Measurements from ENCODE around the gene SH3PXD2A. TPM values are rescaled to one million over a fixed set of nuclear protein-coding genes. Genes with fewer than 3 reads are reported as not detected.

The SH3PXD2A gene
- total and polyA plus RNA-seq, 9 of the 15 experiments (the other 6 are each of a cell fraction or from before 2014, with no cell fraction given) = 0.41 to 9.3 (median 2.5) TPM

GRCh38 chr10:103651783-103652476 lies 203.4 kb downstream of the SH3PXD2A start:
- no peaks in the 10 kb centered on the region; the same call in 2 of the 3 replicates for H3K79me2 ChIP-seq (ENCODE audit: control insufficient read depth, insufficient read depth, low read length)
- H2AFZ ChIP-seq (ENCODE audit: low read depth, low read length) = no peak overlapping the region
- CTCF ChIA-PET (ENCODE audit: low intra/inter-chr PET ratio) = no interaction called here
- no peak overlapping the region for H3K4me2 ChIP-seq (ENCODE audit: insufficient read depth, low read length)
- H4K20me1 ChIP-seq (replicated peaks; ENCODE audit: control insufficient read depth, insufficient read depth, low read length) = no peaks in the 10 kb centered on the region; the same call in 1 of the 2 replicates
- no peaks in the 10 kb centered on the region for H3K9me1 ChIP-seq (ENCODE audit: control insufficient read depth, insufficient read depth, low read length)
- intact Hi-C loops (cut with micrococcal nuclease) = no loop called here
- no peak overlapping the region for H3K4me3 ChIP-seq
- WGBS (ENCODE audit: insufficient coverage, low coverage, missing lambda C conversion rate) = 59% methylated on average over 10 of the region's 10 CpGs
- no peak overlapping the region for H3K9ac ChIP-seq (ENCODE audit: insufficient read depth in 1 of 2, low read depth in 2 of 2, low read length in 2 of 2)
- no TSS peak for BruUV-seq (replicated peaks)
- in situ Hi-C loops (cut with MboI) = no loop called here
- FAIRE-seq (no peak), DNase-seq (ENCODE audit: extremely low read depth in 1 of 4, low spot score in 3 of 4) (no peak), ATAC-seq (no peak)
- no peak overlapping the region for H3K27ac ChIP-seq (ENCODE audit: extremely low read depth, low read depth, low read length)
- peaks cover 7% of the 10 kb centered on the region; the same call in 1 of the 3 replicates for H3K36me3 ChIP-seq (ENCODE audit: control insufficient read depth, insufficient read depth, low read length)
- POLR2A ChIA-PET = interaction anchor here (0.6 to 1.1 kb wide), 4 partner anchors 15 to 759 kb away, joined by 3 to 4 read pairs (median 3); no protein-coding TSS in a partner anchor
- H3K9me3 ChIP-seq (replicated peaks; ENCODE audit: control insufficient read depth, insufficient read depth, low read depth, low read length) = no peaks in the 10 kb centered on the region
- H3K27me3 ChIP-seq (ENCODE audit: control insufficient read depth in 2 of 2, insufficient read depth in 2 of 2, low read length in 2 of 2) = no peaks in the 10 kb centered on the region
- H3K4me1 ChIP-seq (replicated peaks in 1 of 2; ENCODE audit: control insufficient read depth in 2 of 2, insufficient read depth in 2 of 2, low read length in 2 of 2) = peaks cover 0 to 14% of the 10 kb centered on the region in 2 experiments; a peak in 2 of 5 replicates
- no peak for TF ChIP-seq MTF1 (CRISPR knock-in tag; IDR thresholded peaks at IDR 0.05; ENCODE audit: borderline replicate concordance)
- no peak for TF ChIP-seq DNMT1 (IDR thresholded peaks at IDR 0.05)
- no peak for TF ChIP-seq FUS (optimal IDR thresholded peaks at IDR 0.05; ENCODE audit: low read depth, low read length)
- TF ChIP-seq MEF2A (IDR thresholded peaks at IDR 0.05; ENCODE audit: control insufficient read depth, low read depth, low read length) = no peak
- no peak for TF ChIP-seq MCM7 (IDR thresholded peaks at IDR 0.05)
- TF ChIP-seq ZNF408 (CRISPR knock-in tag; IDR thresholded peaks at IDR 0.05; ENCODE audit: low read depth) = no peak
- no peak for TF ChIP-seq DIDO1 (tag; IDR thresholded peaks at IDR 0.05; ENCODE audit: low read depth)
- no peak for TF ChIP-seq MCM5 (IDR thresholded peaks at IDR 0.05; ENCODE audit: low read depth)
- no peak for TF ChIP-seq ZNF41 (CRISPR knock-in tag; conservative IDR thresholded peaks at IDR 0.05)
- no peak for TF ChIP-seq SLC30A9 (CRISPR knock-in tag; IDR thresholded peaks at IDR 0.05)
- TF ChIP-seq TRIM28 (IDR thresholded peaks at IDR 0.05) = no peak
- no peak for TF ChIP-seq SMARCA4 (IDR thresholded peaks at IDR 0.05)
- no peak for TF ChIP-seq KDM1A (IDR thresholded peaks at IDR 0.05)
- no peak for TF ChIP-seq HINFP (tag; conservative IDR thresholded peaks at IDR 0.05; ENCODE audit: low read depth)

Data from K562 (cell line).